HEK293 (cell line): Measurements from ENCODE around the gene SMIM7.

Experiments
- CTCF ChIA-PET: fragments of 350-600 bp; formaldehyde crosslinking; extraction: SDS; loops from one replicate; lab custom pipeline; 2021; ENCODE audit warnings: antibody characterized with exemption; lab: Yijun Ruan, JAX
- POLR2A ChIA-PET: fragments of 300-600 bp; formaldehyde crosslinking; extraction: SDS; loops from one replicate; lab custom pipeline; 2020; ENCODE audit warnings: antibody characterized with exemption, inconsistent platforms; lab: Yijun Ruan, JAX
- H3K27ac ChIP-seq: fragments of 200-500 bp; sonication (Bioruptor generic); 2 replicates; pipeline ENCODE4 v1.5.1; 2014; ENCODE audit warnings: low read depth, low read length, control low read depth, inconsistent platforms; ENCODE audit errors: extremely low read depth
- H3K36me3 ChIP-seq, 2 experiments: fragments of 200-500 bp in 1 of 2; sonication (Bioruptor generic) in 1 of 2; 1 replicate in 1 of 2; 2 replicates in 1 of 2; pipeline ENCODE4 v1.5.1; 2014 to 2017; ENCODE audit warnings: inconsistent platforms in 2 of 2, low read length in 2 of 2; ENCODE audit not compliant: control insufficient read depth in 2 of 2, insufficient read depth in 1 of 2
- H3K4me1 ChIP-seq: fragments of 200-500 bp; sonication (Bioruptor generic); 2 replicates; pipeline ENCODE4 v1.5.1; 2014; ENCODE audit warnings: mild to moderate bottlenecking, low read length, inconsistent platforms; ENCODE audit not compliant: control insufficient read depth, insufficient read depth
- H3K4me3 ChIP-seq: 2 replicates; pipeline ENCODE4 v1.5.1; 2011; ENCODE audit warnings: low read depth, mild to moderate bottlenecking, control low read depth, low read length, moderate library complexity
- H3K9me3 ChIP-seq: fragments of 200-500 bp; sonication (Bioruptor generic); 2 replicates; pipeline ENCODE4 v1.5.1; 2014; ENCODE audit warnings: low read depth, low read length, inconsistent platforms; ENCODE audit not compliant: control insufficient read depth, insufficient read depth
- EGR2 ChIP-seq: fragments of 450-650 bp; formaldehyde crosslinking; IDR thresholded peaks from 2 replicates; pipeline ENCODE4 v1.5.1; 2016; ENCODE audit warnings: low read depth, missing biosample characterization, missing genetic modification characterization
- FEZF1 ChIP-seq: fragments of 450-650 bp; formaldehyde crosslinking; IDR thresholded peaks from 2 replicates; pipeline ENCODE4 v1.5.1; 2016; ENCODE audit warnings: missing biosample characterization, missing genetic modification characterization
- HIC1 ChIP-seq: fragments of 450-650 bp; formaldehyde crosslinking; IDR thresholded peaks from 2 replicates; pipeline ENCODE4 v1.5.1; 2016; ENCODE audit warnings: missing biosample characterization, missing genetic modification characterization
- WT1 ChIP-seq: fragments of 450-650 bp; formaldehyde crosslinking; IDR thresholded peaks from 2 replicates; pipeline ENCODE4 v1.5.1; 2016; ENCODE audit warnings: missing biosample characterization, missing genetic modification characterization
- ZBTB6 ChIP-seq: fragments of 450-650 bp; formaldehyde crosslinking; IDR thresholded peaks from 2 replicates; pipeline ENCODE4 v1.5.1; 2017; ENCODE audit warnings: missing biosample characterization, missing genetic modification characterization
- ZNF155 ChIP-seq: fragments of 450-650 bp; formaldehyde crosslinking; IDR thresholded peaks from 2 replicates; pipeline ENCODE4 v1.5.1; 2016; ENCODE audit warnings: missing biosample characterization, missing genetic modification characterization
- ZNF513 ChIP-seq: fragments of 450-650 bp; IDR thresholded peaks from 2 replicates; pipeline ENCODE4 v1.5.1; 2018; ENCODE audit warnings: missing biosample characterization, missing genetic modification characterization
- ZNF629 ChIP-seq: fragments of 450-650 bp; formaldehyde crosslinking; IDR thresholded peaks from 2 replicates; pipeline ENCODE4 v1.5.1; 2017; ENCODE audit warnings: missing biosample characterization, missing genetic modification characterization
- ZNF768 ChIP-seq: fragments of 450-650 bp; formaldehyde crosslinking; IDR thresholded peaks from 2 replicates; pipeline ENCODE4 v1.5.1; 2018; ENCODE audit warnings: missing biosample characterization, mild to moderate bottlenecking, missing genetic modification characterization
- ZNF791 ChIP-seq: fragments of 450-650 bp; formaldehyde crosslinking; IDR thresholded peaks from 2 replicates; pipeline ENCODE4 v1.5.1; 2016; ENCODE audit warnings: missing biosample characterization, missing genetic modification characterization
- ZSCAN23 ChIP-seq: fragments of 450-650 bp; formaldehyde crosslinking; IDR thresholded peaks from 2 replicates; pipeline ENCODE4 v1.5.1; 2016; ENCODE audit warnings: missing biosample characterization, missing genetic modification characterization
- TF ChIP-seq, protein P1 (sequence below): fragments of 450-650 bp; formaldehyde crosslinking; IDR thresholded peaks from 2 replicates; pipeline ENCODE4 v1.5.1; 2016; ENCODE audit warnings: missing biosample characterization, missing genetic modification characterization, low read depth
- TF ChIP-seq, protein P2 (sequence below): fragments of 450-650 bp; formaldehyde crosslinking; IDR thresholded peaks from 2 replicates; pipeline ENCODE4 v1.5.1; 2016; ENCODE audit warnings: missing biosample characterization, missing genetic modification characterization

SMIM7 gene

GRCh38 chr19:16601378-16602052 is 58.4 kb downstream of the SMIM7 start (continued):
- TF ChIP-seq, protein P1, sequence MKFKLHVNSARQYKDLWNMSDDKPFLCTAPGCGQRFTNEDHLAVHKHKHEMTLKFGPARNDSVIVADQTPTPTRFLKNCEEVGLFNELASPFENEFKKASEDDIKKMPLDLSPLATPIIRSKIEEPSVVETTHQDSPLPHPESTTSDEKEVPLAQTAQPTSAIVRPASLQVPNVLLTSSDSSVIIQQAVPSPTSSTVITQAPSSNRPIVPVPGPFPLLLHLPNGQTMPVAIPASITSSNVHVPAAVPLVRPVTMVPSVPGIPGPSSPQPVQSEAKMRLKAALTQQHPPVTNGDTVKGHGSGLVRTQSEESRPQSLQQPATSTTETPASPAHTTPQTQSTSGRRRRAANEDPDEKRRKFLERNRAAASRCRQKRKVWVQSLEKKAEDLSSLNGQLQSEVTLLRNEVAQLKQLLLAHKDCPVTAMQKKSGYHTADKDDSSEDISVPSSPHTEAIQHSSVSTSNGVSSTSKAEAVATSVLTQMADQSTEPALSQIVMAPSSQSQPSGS (tag by site-specific recombination) = no peak
- no peak for TF ChIP-seq ZNF513
- TF ChIP-seq WT1 (tag by site-specific recombination) = no peak
- TF ChIP-seq, protein P2, sequence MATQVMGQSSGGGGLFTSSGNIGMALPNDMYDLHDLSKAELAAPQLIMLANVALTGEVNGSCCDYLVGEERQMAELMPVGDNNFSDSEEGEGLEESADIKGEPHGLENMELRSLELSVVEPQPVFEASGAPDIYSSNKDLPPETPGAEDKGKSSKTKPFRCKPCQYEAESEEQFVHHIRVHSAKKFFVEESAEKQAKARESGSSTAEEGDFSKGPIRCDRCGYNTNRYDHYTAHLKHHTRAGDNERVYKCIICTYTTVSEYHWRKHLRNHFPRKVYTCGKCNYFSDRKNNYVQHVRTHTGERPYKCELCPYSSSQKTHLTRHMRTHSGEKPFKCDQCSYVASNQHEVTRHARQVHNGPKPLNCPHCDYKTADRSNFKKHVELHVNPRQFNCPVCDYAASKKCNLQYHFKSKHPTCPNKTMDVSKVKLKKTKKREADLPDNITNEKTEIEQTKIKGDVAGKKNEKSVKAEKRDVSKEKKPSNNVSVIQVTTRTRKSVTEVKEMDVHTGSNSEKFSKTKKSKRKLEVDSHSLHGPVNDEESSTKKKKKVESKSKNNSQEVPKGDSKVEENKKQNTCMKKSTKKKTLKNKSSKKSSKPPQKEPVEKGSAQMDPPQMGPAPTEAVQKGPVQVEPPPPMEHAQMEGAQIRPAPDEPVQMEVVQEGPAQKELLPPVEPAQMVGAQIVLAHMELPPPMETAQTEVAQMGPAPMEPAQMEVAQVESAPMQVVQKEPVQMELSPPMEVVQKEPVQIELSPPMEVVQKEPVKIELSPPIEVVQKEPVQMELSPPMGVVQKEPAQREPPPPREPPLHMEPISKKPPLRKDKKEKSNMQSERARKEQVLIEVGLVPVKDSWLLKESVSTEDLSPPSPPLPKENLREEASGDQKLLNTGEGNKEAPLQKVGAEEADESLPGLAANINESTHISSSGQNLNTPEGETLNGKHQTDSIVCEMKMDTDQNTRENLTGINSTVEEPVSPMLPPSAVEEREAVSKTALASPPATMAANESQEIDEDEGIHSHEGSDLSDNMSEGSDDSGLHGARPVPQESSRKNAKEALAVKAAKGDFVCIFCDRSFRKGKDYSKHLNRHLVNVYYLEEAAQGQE (tag by site-specific recombination) = no peak
- no peak for TF ChIP-seq ZNF629 (tag by site-specific recombination)
- no peak for TF ChIP-seq HIC1
- TF ChIP-seq ZBTB6 = no peak
- no peak for TF ChIP-seq ZNF791 (tag by site-specific recombination)
- no peak for TF ChIP-seq EGR2 (tag by site-specific recombination)
- no peak for TF ChIP-seq FEZF1 (tag by site-specific recombination)

- Histone ChIP-seq H3K4me1 (no peaks in the 10 kb centered on the region), H3K4me3 (no peak overlapping the region), H3K9me3 (no peaks in the 10 kb centered on the region), H3K36me3 (no peaks in the 10 kb centered on the region), H3K27ac (no peak overlapping the region)
- ChIA-PET CTCF (no interaction called here), POLR2A (interaction anchor here (1.7 kb wide), 1 partner anchor 15 kb away, joined by 4 read pairs; no protein-coding TSS in a partner anchor)
- TF ChIP-seq ZSCAN23 (tag by site-specific recombination) (no peak), ZNF768 (tag by site-specific recombination) (0 out of 2 replicates have a peak, but pooled peaks have one; percentile 43), ZNF155 (tag by site-specific recombination) (no peak)
Measured at GRCh38 chr19:16600824-16601223, 59.1 kb downstream of the SMIM7 start.
